Cortex of kidney (tissue), 1 donor: ENCODE results near the gene DPEP3.

Experiments used
- DNase-seq: peaks from one replicate; lab custom pipeline; 2025; lab: John Stamatoyannopoulos, UW

DPEP3 gene

DNA sequence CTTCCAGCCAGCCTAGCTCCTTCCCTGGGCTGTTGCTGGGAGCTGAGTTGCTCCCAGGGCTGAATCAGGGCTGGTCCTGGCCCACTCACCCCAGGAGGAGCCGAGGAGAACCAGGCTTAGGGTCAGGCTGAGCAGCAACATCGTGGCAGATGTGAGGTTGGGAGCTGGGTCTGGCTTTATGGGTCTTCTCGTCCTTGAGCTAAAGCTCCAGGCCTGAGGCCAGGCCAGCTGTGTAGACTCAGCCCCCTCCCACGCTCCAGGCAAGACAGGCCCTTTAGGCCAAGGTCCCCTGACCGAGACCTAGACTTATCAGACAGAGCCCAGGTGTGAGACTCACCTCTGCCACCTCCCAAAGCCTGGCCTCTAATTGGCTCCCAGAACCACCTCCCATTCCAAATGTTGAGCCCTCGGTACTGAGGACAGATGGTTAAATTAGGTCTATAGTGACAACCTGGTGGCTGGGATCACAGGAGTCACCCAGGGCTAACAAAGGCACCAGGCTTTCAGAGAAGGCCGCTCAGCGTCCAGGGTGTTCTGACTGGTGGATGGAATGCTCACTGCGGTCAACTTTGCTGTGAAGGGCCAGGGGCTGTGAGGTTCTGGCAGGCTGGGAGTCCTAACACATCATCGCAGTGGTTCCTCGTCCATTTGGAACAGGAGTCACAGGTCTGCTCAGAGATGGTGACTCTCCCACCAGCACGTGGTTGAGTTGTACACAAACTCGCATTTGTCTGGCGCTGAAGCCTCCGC is 48.4 kb downstream of the DPEP3 start, which contains the start of gene CTRL:
Gene CTRL, minus strand, starts transcription at position 151 of the 750 bp plus-strand sequence. Its CDS starts 10 bp downstream, at position 141.
- no peak for DNase-seq

DNA sequence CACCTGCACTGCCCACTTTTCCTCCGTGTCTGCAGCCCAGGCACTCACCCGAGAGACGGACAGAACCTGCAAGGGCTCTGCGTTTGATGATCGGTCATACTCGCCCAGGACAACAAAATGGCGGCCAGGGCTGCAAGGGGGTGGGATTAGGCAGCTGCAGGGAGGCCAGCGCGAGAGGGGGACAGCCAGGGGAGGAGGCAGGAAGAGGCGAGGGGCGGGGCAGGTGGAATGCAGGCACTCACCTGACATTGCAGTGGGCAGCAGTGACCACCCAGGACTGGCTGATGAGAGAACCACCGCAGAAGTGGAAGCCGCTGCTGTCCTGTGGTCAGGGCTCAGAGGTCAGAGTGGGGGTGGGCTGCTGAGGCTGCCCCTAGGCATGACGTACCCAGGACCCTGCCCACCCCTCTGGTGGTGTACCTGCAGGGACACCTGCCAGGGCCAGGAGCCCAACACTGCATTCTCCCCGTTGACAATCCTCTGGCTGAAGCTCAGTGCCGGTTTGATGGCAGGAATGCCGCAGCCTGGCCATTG is 49.6 kb downstream of the DPEP3 start:
- no peak for DNase-seq

DNA sequence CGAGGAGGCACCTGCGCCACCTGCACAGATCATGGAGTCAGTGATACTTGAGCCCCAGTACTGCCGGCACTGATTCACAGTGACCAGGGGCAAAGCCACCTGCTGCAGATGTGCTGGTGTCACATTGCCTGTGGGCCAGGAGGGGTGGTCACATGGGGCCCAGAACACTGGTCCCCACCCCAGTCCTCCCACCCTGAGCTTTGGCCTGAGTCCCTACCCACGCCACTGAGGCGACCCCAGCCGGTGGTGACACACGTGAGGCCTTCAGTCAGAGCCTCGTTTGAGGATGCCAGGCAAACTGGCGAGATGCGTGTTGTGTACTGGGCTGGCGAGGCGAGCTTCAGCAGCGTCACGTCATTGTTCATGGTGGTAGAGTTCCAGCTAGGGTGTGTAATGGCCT is 50.1 kb downstream of the DPEP3 start:
- DNase-seq: no peak

DNA sequence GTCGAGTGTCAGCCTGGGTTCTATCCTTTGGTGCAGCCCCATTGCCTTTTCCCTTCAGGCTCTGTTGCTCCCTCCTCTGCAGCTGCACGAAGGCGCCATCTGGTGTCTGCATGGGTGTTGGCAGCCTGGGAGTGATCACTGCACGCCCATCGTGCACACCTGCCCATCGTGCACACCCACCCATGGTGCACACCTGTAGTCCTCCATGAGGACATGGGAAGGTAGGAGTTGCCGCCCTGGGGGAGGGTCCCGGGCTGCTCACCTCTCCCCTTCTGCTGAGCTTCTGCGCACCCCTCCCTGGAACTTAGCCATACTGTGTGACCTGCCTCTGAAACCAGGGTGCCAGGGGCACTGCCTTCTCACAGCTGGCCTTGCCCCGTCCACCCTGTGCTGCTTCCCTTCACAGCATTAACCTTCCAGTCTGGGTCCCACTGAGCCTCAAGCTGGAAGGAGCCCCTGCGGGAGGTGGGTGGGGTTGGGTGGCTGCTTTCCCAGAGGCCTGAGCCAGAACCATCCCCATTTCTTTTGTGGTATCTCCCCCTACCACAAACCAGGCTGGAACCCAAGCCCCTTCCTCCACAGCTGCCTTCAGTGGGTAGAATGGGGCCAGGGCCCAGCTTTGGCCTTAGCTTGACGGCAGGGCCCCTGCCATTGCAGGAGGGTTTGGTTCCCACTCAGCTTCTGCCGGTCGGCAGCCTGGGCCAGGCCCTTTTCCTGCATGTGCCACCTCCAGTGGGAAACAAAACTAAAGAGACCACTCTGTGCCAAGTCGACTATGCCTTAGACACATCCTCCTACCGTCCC is 51.5 kb downstream of the DPEP3 start:
- no peak for DNase-seq

DNA sequence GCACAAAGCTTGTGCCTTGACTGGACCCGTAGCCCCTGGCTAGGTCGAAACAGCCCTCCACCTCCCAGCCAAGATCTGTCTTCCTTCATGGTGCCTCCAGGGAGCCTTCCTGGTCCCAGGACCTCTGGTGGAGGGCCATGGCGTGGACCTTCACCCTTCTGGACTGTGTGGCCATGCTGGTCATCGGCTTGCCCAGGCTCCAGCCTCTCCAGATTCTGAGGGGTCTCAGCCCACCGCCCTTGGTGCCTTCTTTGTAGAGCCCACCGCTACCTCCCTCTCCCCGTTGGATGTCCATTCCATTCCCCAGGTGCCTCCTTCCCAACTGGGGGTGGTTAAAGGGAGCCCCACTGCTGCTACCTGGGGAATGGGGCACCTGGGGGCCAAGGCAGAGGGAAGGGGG is 52.2 kb downstream of the DPEP3 start:
- no peak for DNase-seq

DNA sequence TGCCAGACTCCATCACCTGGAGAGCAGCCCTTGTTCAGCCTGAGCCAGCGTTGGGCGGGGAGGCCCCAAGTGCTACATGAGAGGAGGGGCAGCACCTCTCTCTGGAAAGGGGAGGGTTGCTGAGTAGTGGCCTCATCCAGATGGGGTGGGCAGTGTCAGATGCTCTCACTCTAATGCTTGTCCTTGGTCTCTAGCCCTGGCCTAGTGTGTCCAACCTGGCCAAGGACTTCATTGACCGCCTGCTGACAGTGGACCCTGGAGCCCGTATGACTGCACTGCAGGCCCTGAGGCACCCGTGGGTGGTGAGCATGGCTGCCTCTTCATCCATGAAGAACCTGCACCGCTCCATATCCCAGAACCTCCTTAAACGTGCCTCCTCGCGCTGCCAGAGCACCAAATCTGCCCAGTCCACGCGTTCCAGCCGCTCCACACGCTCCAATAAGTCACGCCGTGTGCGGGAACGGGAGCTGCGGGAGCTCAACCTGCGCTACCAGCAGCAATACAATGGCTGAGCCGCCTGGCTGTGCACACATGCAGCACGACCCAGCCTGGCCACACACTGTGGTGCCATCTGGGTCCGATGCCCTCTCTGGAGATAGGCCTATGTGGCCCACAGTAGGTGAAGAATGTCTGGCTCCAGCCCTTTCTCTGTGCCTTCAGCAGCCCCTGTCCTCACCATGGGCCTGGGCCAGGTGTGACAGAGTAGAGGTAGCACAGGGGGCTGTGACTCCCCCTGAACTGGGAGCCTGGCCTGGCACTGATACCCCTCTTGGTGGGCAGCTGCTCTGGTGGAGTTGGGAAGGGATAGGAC is 53.0 kb downstream of the DPEP3 start:
- DNase-seq: no peak

DNA sequence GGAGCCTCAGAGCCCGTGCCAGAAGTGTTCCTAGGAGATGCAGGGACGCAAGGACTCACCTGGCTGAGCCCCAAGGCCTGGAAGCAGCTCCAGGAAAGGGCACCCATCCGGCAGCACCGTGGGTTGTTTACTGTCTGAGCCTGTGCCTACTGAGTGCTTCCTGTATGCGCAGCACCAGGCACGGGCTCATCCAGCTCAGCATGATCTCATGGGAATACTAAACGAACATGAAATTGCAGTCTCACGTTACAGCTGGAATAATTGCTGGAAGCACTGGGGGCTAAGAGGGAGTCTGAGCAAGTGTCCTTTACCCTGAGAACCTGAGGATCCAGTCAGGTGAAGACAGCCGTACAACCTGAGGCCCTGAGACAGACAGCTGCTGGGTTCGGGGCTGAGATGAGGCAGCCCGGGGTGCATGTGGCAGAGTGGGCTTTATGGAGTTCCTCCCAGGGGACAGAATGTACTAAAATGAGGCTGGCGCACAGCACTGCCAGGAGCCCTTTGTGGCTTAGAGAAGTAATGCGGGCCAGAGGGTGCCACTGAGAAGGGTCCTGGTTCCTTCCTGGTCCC is 54.0 kb downstream of the DPEP3 start:
- no peak for DNase-seq
